Pancreas (tissue), 10 donors: ENCODE data around the gene PLEKHG2. TPM values are rescaled to one million over a fixed set of nuclear protein-coding genes. Genes with fewer than 3 reads are reported as not detected.

Experiments used
- ATAC-seq, 4 donors: fragments of 200-7000 bp; cut with Tn5 transposase; one replicate each; pipeline versions ENCODE4 v1.8.0 to v1.9.1; 2020; ENCODE audit warnings: mild to moderate bottlenecking in 4 of 4, moderate library complexity in 4 of 4
- DNase-seq, 6 donors: peaks; one replicate each; pipeline ENCODE4 v3.0.0-alpha.2; 2020
- FAIRE-seq: peaks from 2 replicates; lab custom pipeline; 2012; peaks lifted over from hg19 to GRCh38; lab: Jason Lieb, UNC
- H3K27ac ChIP-seq, 4 donors: fragments of 200-600 bp; sonication (generic); 1 replicate in 3 of 4; 2 replicates in 1 of 4; pipeline versions ENCODE4 v1.5.0 to v1.8.0; 2020
- H3K27me3 ChIP-seq, 4 donors: fragments of 200-600 bp; one replicate each; pipeline ENCODE4 v1.8.0; 2021
- H3K36me3 ChIP-seq, 3 donors: fragments of 200-600 bp; sonication (generic) in 1 of 3; one replicate each; pipeline versions ENCODE4 v1.5.0 to v1.8.0; 2020 to 2021
- H3K4me1 ChIP-seq, 3 donors: fragments of 200-600 bp; one replicate each; pipeline ENCODE4 v1.8.0; 2021
- H3K4me3 ChIP-seq, 4 donors: fragments of 200-600 bp; sonication (generic) in 2 of 4; one replicate each; pipeline versions ENCODE4 v1.5.0 to v1.8.0; 2020 to 2021
- H3K9me3 ChIP-seq, 4 donors: fragments of 200-600 bp; one replicate each; pipeline ENCODE4 v1.8.0; 2021
- CTCF ChIP-seq, 4 donors: fragments of 200-600 bp; sonication (generic) in 3 of 4; IDR thresholded peaks; one replicate each; pipeline versions ENCODE4 v1.5.0 to v1.8.0; 2021; ENCODE audit warnings: antibody characterized with exemption in 4 of 4
- WGBS, 2 donors: extraction: QIAGEN DNeasy Blood & Tissue Kit; methylation state at CpG; one replicate each; pipeline ENCODE4 v1.1.7; 2013; 5-methylcytosine and 5-hydroxymethylcytosine counted together
- intact Hi-C, 3 donors: fragments of 100-400 bp; cut with DNase I; formaldehyde crosslinking; loops; one replicate each; pipeline versions ENCODE4 v1.11.1 to v1.14.2; 2022
- polyA plus RNA-seq, 2 donors: library from polyadenylated mRNA; stranded (reverse); fragments of 200-250 nt; gene quantifications; one replicate each; pipeline ENCODE4 v1.2.3, GENCODE V29; 2013
- total RNA-seq, 6 donors: library from RNA; stranded (reverse); fragmentation: NEBNext Ultra II Directional in 4 of 6; extraction: Animal tissue kit (Norgen Biotek cat#: 25700) in 4 of 6; gene quantifications; one replicate each; pipeline versions ENCODE4 v1.2.1 to v1.2.4, GENCODE V29; 2021 to 2023
- donor health status: healthy with polysubstance abuse.
- donor health status: DM: no; HTN: no; CAD: no; lungs with moderate emphysema.
- donor health status: DM: no; HTN: no; CAD: no.
- donor health status: control.
- donor health status: control.
- donor health status: Bipolar disorder and iron deficiency.
- donor health status: DM: yes; HTN: yes; CAD: no.
- donor health status: DM: no; HTN: no; CAD: no.
- donor health status: DM: no; HTN: no; CAD: no.
- donor health status: DM: yes; HTN: yes; CAD: no.

Gene PLEKHG2
- total and polyA plus RNA-seq, 8 donors = 3.1 to 15.0 (median 7.8) TPM

- H3K27ac ChIP-seq = no peak overlapping the region
- no peaks in the 10 kb centered on the region for H3K27me3 ChIP-seq
- peaks cover 0 to 38% (median 10%) of the 10 kb centered on the region in 3 donors for H3K36me3 ChIP-seq
- no peaks in the 10 kb centered on the region for H3K9me3 ChIP-seq
- intact Hi-C loops = no loop called here
- no peaks in the 10 kb centered on the region for H3K4me1 ChIP-seq
- no peak overlapping the region for H3K4me3 ChIP-seq
- no peak for TF ChIP-seq CTCF (IDR thresholded peaks at IDR 0.05)
- 84 to 87% methylated on average over 6 to 7 of the region's 7 CpGs for WGBS, 2 donors
- FAIRE-seq (no peak), DNase-seq (no peak), ATAC-seq (no peak)
These were observed 25.9 kb upstream of the PLEKHG2 start for GRCh38 chr19:39386557-39386956.

GRCh38 chr19:39388657-39389056, 23.8 kb upstream of the PLEKHG2 start:
- WGBS, 2 donors = 68 to 85% methylated on average over 5 of the region's 5 CpGs
- ATAC-seq = no peak

GRCh38 chr19:39389631-39390414, 22.6 kb upstream of the PLEKHG2 start:
- Histone ChIP-seq H3K4me1 (peaks cover 0 to 8% (median 4%) of the 10 kb centered on the region in 3 donors), H3K36me3 (peaks cover 0 to 34% (median 10%) of the 10 kb centered on the region in 3 donors), H3K27ac (peak overlapping the region in 3 of 4 donors; percentile 91 to 99 (median 97)), H3K4me3 (peak overlapping the region; percentile 57 to 97 (median 71)), H3K27me3 (no peaks in the 10 kb centered on the region), H3K9me3 (no peaks in the 10 kb centered on the region)
- intact Hi-C loops = loop anchor here in 1 of 3 donors (10.0 kb wide), 1 partner anchor 145 kb away; the partner anchor contains the start of gene EID2B
- DNase-seq (no peak), ATAC-seq (no peak), FAIRE-seq (no peak)
- TF ChIP-seq CTCF (IDR thresholded peaks at IDR 0.05) = no peak
- WGBS, 2 donors = 48 to 55% methylated on average over 13 of the region's 13 CpGs

More at GRCh38 chr19:39388657-39389056, 23.8 kb upstream of the PLEKHG2 start:
- H3K4me1 ChIP-seq = peaks cover 0 to 8% (median 4%) of the 10 kb centered on the region in 3 donors
- no peaks in the 10 kb centered on the region for H3K9me3 ChIP-seq
- no peak overlapping the region for H3K27ac ChIP-seq
- no peak for TF ChIP-seq CTCF (IDR thresholded peaks at IDR 0.05)
- FAIRE-seq (no peak), DNase-seq (peak in 1 of 6 donors; percentile 13)
- H3K36me3 ChIP-seq = peaks cover 0 to 31% (median 10%) of the 10 kb centered on the region in 3 donors
- intact Hi-C loops = no loop called here
- no peak overlapping the region for H3K4me3 ChIP-seq
- H3K27me3 ChIP-seq = no peaks in the 10 kb centered on the region

GRCh38 chr19:39390451-39390750, 22.1 kb upstream of the PLEKHG2 start:
- WGBS, 2 donors = 0 to 1% methylated on average over 10 of the region's 10 CpGs
- Histone ChIP-seq H3K4me1 (peaks cover 0 to 8% (median 4%) of the 10 kb centered on the region in 3 donors), H3K36me3 (peaks cover 0 to 34% (median 10%) of the 10 kb centered on the region in 3 donors), H3K27ac (peak overlapping the region; percentile 91 to 99 (median 94)), H3K4me3 (peak overlapping the region; percentile 57 to 97 (median 71)), H3K9me3 (no peaks in the 10 kb centered on the region), H3K27me3 (no peaks in the 10 kb centered on the region)
- intact Hi-C loops = loop anchor here in 1 of 3 donors (10.0 kb wide), 1 partner anchor 144 kb away; the partner anchor contains the start of gene EID2B
- ATAC-seq = peak in 3 of 4 donors; percentile 31 to 47 (median 36)
- no peak for TF ChIP-seq CTCF (IDR thresholded peaks at IDR 0.05)
- no peak for DNase-seq
- no peak for FAIRE-seq
